HG03175 (cell line): ENCODE measurements around the gene SMYD3.

Experiments used
- ATAC-seq: cut with Tn5 transposase; IDR thresholded peaks from one replicate; pipeline ENCODE4 v1.9.1; 2021; ENCODE audit warnings: mild to moderate bottlenecking, moderate library complexity; ENCODE audit not compliant: unreplicated experiment

The SMYD3 gene

DNA sequence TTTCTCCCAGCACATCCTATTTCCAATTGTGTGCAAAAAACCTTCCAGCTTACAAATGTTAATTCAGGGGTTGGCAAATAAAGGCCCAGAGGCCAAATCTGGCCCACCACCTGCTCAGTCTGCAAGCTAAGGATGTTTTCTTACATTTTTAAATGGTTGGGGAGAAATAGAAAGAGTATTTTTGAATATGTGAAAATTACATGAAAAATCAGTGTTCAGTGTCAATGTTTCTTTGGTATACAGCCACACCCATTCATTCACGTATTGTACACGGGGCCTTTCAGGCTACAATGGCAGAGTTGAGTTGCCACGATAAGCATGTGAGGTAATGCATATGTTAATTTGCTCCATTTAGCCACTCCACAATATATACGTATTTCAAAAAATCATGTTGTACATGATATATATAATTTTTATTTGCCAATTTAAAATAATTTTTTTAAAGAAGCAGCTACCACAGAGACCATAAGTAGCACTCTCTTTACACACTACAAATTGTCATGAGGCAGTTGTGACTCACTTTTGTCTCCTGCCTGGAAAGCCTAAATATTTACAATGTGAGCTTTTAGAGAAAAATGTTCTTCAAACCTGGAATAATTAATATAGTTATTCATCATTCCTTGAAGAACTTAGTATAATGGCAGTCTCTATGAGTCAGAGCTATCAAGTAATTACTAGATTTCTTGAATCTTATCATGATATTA, 189.6 kb downstream of the SMYD3 start:
- no peak for ATAC-seq

DNA sequence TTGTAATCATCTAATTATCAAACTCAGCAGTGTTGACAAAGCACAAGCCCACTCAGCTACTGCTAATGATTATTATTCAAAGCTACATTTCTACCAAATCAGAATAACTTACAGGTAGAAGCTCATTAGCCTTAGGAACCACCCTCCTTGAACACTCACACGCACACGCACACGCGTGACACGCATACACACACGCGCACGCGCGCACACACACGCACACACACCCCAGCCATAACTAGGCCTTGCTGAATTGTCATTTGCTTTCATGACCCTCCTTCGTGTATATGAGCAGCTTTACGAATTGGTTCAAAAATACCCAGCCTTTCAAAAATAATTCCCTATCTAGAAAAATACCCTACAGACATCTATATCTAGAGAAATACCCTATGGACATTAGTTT, 195.6 kb downstream of the SMYD3 start:
- ATAC-seq: no peak

GRCh38 chr1:246309247-246309884, 197.7 kb downstream of the SMYD3 start:
- ATAC-seq: no peak

DNA sequence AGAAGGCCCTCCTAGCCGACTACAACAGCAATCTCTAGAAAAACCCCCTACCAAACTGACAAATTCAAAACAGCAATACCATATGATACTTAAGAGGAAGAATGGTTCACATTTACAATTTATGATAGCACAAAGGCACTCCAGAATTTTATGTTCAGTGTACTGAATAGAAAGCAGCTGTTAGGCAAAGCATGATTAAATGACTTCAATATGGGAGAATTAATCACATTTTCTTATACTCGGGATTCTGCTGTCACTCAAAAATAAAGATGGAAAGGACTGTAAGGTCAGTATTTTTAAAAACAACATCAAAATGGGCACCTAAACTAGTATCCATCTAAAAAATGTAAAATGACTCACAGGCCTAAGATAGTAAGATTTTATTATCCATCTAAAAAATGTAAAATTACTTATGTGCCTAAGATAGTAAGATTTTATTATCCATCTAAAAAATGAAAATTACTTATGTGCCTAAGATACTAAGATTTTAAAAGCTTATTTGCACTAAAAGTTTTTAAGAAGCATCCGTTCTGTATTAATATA, 198.5 kb downstream of the SMYD3 start:
- ATAC-seq: no peak

GRCh38 chr1:246306415-246307037, 200.6 kb downstream of the SMYD3 start:
- no peak for ATAC-seq

GRCh38 chr1:246304484-246305259, 202.4 kb downstream of the SMYD3 start:
- ATAC-seq: no peak

DNA sequence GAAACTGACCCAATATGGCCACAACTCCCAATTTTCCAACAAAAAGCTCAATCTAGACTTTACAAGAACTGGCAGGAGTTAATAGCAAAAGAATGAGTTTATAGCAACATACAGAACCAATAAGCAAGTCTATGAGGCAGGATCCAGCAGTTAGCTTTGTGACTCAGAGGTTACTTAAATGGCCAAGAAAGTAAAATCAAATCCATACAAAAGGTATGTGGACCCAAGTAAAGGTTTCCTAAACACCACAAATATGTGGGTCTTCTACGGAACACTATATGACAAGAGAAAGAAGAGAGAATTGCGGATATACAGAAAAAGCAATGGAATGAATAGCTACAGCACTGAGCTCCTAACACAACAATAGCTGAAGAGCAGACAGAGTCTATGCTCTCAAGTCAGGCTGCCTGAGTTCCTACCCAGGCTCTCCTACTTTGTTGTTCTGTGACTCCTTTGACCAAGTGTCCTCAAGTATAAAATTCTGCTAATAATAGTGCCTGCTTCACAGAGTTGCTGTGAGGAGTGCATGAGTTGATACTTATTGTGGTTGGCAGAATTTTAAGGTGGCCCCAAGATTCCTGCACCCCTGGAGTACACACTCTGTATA, 204.3 kb downstream of the SMYD3 start:
- no peak for ATAC-seq

GRCh38 chr1:246302251-246302625, 204.8 kb downstream of the SMYD3 start:
- ATAC-seq: no peak

GRCh38 chr1:246301553-246302250, 205.4 kb downstream of the SMYD3 start:
- no peak for ATAC-seq

DNA sequence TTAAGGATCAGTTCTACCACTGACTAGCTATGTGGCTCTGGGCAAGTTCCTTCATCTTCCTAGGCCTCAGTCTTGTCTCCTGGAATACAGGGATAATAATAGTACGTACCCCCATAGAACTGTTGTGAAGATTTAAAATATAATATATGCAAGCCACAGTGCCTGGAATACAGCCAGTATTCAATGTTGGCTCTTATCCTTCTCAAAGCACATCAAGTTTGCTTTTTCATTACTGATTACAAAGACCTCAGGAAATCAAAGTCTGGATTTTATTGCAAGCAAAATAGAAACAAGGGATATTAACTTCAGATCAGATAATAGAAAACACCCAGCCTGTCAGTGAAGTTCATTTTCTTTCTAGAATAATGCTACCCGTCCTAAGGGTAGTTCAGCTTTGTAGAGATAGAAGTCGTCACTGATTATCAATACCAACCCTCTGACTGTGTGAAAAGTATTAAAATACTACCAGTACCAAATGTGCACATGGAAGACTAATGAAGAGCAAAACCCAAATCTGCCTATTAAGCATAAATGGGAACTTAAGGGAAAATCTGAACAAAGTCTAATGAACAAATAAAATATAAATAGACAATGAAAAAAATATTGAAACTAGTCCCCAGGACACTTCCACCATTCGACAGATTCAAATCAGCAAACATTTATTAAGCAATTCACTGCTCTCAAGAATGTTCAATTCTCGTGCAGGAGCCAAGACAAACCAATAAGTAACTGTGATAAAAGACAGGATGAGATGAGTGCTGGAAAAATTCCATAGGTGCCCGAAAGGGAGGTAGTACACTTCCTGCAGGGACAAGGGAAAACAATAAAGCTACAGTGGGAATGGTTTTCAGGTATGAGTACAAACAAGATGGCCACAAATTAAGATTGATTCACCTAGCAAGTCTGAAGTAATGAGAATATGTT, 206.2 kb downstream of the SMYD3 start:
- no peak for ATAC-seq

DNA sequence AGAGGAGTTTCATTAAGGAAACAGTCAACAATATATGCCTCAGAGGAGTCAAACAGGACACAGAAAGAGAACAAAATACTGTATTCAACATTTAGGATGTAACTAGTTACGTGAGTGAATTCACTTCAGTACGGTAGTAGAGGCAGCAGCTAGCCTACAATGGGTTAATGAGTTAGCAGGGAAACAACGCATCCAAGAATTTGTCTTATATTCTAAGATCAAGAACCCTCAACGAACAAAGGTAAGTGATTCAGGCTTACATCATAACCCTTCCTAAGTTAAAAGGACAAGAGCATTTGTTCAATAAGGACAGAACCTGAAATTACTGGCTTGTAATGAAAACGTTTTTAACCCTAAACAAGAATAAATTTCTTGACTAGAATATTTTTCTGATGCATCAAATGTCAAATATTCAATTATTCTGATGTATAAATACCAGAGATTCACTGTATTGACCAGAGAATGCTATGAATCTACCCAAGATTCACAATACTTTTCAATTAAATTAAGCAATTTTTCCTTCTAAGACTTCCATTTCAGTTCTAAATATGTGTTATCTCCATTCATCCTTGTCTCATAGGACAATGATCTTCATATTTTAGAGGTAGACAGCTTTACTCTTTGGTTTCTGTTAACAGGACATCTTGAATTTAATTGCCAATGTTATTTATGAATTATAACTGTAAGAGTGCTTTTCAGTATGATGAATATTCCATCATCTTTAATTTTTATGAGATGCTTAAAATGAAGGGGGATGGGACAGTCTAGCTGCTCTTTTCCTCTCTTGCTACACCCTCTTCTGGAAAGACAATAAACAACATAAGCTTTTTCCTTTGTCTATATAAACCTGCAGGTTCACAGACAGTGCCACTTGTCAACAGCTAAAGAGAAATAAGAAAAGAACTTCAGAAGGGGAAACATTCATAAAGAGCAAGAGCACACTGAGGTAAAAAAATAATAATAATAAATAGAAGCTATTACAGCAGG, 209.5 kb downstream of the SMYD3 start:
- ATAC-seq: no peak

DNA sequence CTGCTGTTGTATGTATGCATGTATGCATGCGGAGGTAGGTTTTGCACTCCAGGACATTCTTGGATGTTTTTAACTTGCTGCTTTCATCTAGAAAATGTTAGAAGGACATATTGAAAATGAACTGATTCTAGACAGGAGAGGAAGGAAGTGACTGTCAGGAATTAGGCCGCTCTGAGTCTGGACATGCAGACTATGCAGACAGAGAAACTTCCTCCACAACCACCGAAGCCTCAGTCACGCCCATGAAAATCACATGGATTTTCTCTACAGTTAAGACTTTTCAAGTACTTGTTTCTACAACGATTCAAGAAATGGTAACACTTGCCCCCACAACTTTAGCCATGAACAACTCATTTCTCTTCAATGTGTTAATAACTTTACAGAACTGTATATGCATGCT, 211.1 kb downstream of the SMYD3 start:
- no peak for ATAC-seq

- no peak for ATAC-seq
These were observed 211.7 kb downstream of the SMYD3 start for GRCh38 chr1:246295340-246295739.

- no peak for ATAC-seq
These were observed 212.8 kb downstream of the SMYD3 start for GRCh38 chr1:246294263-246294662.

- ATAC-seq: no peak
These were observed 213.5 kb downstream of the SMYD3 start for GRCh38 chr1:246293366-246294121.

- no peak for ATAC-seq
These were observed 214.5 kb downstream of the SMYD3 start for GRCh38 chr1:246292571-246292970.

GRCh38 chr1:246291127-246291526, 216.0 kb downstream of the SMYD3 start:
- ATAC-seq: no peak
